ENCODE data around the gene PODXL2. TPM values are rescaled to one million over a fixed set of nuclear protein-coding genes. Genes with fewer than 3 reads are reported as not detected.

The PODXL2 gene
- total and polyA plus RNA-seq, 2 experiments from 2014 or later: 18.4 to 57.6 TPM

- Mint-ChIP-seq H3K27ac (no peak overlapping the region), H3K4me3 (no peak overlapping the region), H3K36me3 (ENCODE audit: low read depth) (peaks cover 97% of the 10 kb centered on the region), H3K4me1 (peaks cover 10% of the 10 kb centered on the region; the same call in 1 of the 3 replicates), H3K27me3 (ENCODE audit: insufficient read depth, low read depth, poor library complexity) (peaks cover 5% of the 10 kb centered on the region), H3K9me3 (no peaks in the 10 kb centered on the region)
- Histone ChIP-seq H3F3A (replicated peaks; ENCODE audit: low read depth) (no peaks in the 10 kb centered on the region), H3K79me2 (replicated peaks; ENCODE audit: insufficient read depth) (peaks cover 47% of the 10 kb centered on the region), H3K36me3 (ENCODE audit: insufficient read depth) (peaks cover 70% of the 10 kb centered on the region), H3K4me1 (ENCODE audit: insufficient read depth) (no peaks in the 10 kb centered on the region), H3K4me3 (no peak overlapping the region), H3K27me3 (ENCODE audit: insufficient read depth) (no peaks in the 10 kb centered on the region), H4K20me1 (replicated peaks; ENCODE audit: insufficient read depth) (peaks cover 48% of the 10 kb centered on the region; the same call in 1 of the 2 replicates), H2AFZ (no peak overlapping the region), H3K27ac (ENCODE audit: low read depth) (no peak overlapping the region), H3K9me2 (ENCODE audit: insufficient read depth) (no peaks in the 10 kb centered on the region), H3K4me2 (no peak overlapping the region)
- ATAC-seq: no peak
- no peak for TF ChIP-seq NANOG (IDR thresholded peaks at IDR 0.05; ENCODE audit: borderline replicate concordance)
- TF ChIP-seq EZH2phosphoT487 (IDR thresholded peaks at IDR 0.05; ENCODE audit: unreplicated experiment): no peak
- TF ChIP-seq ZNF462 (CRISPR knock-in tag; IDR thresholded peaks at IDR 0.05): no peak
- no peak for TF ChIP-seq EZH2 (IDR thresholded peaks at IDR 0.05; ENCODE audit: low read depth, unreplicated experiment)
- TF ChIP-seq STAT1 (IDR thresholded peaks at IDR 0.05; ENCODE audit: unreplicated experiment): no peak
- TF ChIP-seq CTCF (conservative IDR thresholded peaks at IDR 0.05; ENCODE audit: low read depth in 2 of 2): no peak
- TF ChIP-seq CREB1 (CRISPR knock-in tag; IDR thresholded peaks at IDR 0.05; ENCODE audit: low read depth): no peak
- no peak for TF ChIP-seq ETS1 (IDR thresholded peaks at IDR 0.05)
- no peak for TF ChIP-seq POLR2AphosphoS5 (IDR thresholded peaks at IDR 0.05; ENCODE audit: low read depth)
- TF ChIP-seq REST (IDR thresholded peaks at IDR 0.05; ENCODE audit: unreplicated experiment): no peak
- no peak for TF ChIP-seq JUNB (IDR thresholded peaks at IDR 0.05; ENCODE audit: unreplicated experiment)
- TF ChIP-seq ZNF331 (CRISPR knock-in tag; IDR thresholded peaks at IDR 0.05; ENCODE audit: low read depth): no peak
- TF ChIP-seq ZNF114 (CRISPR knock-in tag; IDR thresholded peaks at IDR 0.05): no peak
- no peak for DNase-seq (ENCODE audit: low spot score)
Observed at GRCh38 chr3:127613406-127613805, 15.6 kb upstream of the PODXL2 start.
